Measurements from ENCODE around the gene ZNF862.
"Not testable (repeated sequence)": the region's sequence is repeated elsewhere in the genome, so short reads cannot be mapped to it uniquely, and the experiment has no call there.

DNA sequence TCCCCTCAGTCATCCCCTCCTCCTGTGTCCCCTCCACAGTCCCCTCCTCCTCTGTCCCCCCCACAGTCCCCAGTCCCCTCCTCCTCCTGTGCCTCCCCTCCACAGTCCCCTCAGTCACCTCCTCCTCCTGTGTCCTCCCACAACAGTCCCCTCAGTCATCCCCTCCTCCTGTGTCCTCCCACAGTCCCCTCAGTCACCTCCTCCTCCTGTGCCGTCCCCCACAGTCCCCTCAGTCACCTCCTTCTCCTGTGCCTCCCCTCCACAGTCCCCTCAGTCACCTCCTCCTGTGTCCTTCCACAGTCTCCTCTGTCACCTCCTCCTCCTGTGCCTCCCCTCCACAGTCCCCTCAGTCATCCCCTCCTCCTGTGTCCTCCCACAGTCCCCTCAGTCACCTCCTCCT lies 7.6 kb upstream of the ZNF862 start:
- not testable (repeated sequence) for TF ChIP-seq CTCF (conservative IDR thresholded peaks at IDR 0.05; ENCODE audit: low read length); EZH2phosphoT487 (IDR thresholded peaks at IDR 0.05; ENCODE audit: borderline replicate concordance)
